NOMO-1 (cell line): ENCODE measurements around the gene FGGY.
"Not testable (repeated sequence)": the region's sequence is repeated elsewhere in the genome, so short reads cannot be mapped to it uniquely, and the experiment has no call there.

ENCODE experiments used
- DNase-seq, 2 experiments: peaks; one replicate each; lab custom pipeline; 2025; ENCODE audit not compliant: unreplicated experiment in 2 of 2; lab: John Stamatoyannopoulos, UW

FGGY gene

DNA sequence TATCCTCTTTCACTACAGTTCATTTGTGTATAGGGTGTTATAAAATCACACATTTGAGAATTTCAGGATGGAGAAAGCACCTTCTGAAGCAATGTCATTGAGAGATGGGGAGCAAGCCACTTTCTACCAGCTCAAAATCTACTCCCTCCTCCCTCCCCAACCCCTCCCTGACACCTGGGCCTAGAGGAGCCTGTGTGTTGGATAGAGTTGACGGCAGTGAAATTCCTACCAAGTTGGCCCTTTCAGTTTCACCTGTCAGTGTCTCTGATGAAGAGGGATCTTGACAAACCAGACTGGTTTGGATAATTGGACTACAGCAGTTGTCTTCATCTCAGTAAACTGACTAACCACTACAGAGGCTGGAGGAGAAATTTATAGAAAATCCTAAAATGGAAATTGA is 392.8 kb downstream of the FGGY start:
- DNase-seq: peak in 1 of 2 experiments; percentile 11

DNA sequence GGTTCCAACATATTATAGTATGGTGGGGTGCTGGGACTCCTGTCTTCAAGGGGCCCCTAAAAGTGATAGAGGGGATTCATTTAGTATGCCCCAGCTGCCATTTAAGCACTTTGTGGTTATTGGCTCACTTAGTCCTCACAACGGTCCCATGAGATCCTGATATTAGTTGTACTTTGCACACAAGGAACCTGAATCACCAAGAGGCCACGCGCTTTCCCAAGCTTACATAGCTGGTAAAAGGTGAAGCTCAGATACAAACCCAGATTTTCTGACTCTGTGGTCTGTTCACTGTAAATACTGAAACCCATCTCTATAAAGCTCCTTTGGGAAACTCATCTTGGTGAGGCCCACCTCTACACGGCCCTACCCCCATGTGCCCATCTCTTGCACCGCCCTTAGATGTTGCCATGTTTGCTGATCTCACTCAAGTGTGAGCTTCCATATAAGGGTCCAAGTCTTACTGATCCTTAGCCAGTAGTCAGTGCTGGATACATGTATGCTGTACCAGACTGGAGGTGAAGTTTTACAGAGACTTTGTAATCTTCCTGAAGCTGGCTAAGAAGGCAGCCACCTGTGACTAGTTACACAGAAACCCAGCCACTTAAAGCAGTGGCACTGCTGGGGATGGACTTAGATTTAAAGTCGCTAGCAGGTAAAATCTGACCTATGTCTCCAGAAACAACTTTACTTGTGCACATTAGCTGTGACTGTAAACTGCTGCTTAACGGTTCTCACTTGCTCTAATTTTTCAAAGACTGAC is 393.5 kb downstream of the FGGY start:
- no peak for DNase-seq

DNA sequence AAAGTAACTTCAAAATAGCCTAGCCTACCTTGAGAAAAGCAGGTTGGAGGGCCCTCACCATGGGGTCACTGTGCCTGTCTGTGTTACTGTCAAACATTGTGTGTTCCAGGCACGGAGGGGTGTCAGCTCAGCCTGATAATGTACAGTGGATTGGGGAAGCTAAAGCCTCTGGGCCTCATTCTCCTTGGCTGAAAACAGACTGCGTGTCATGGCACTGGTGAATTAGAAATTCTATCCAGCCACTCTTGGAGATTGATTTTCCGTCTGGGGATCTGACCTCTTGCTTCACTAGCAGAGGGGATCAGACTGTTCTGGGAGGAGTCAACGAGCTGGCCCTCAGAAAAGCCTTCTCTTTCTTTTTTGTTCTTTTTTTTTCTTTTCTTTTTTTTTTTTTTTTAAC is 394.4 kb downstream of the FGGY start:
- DNase-seq: no peak

DNA sequence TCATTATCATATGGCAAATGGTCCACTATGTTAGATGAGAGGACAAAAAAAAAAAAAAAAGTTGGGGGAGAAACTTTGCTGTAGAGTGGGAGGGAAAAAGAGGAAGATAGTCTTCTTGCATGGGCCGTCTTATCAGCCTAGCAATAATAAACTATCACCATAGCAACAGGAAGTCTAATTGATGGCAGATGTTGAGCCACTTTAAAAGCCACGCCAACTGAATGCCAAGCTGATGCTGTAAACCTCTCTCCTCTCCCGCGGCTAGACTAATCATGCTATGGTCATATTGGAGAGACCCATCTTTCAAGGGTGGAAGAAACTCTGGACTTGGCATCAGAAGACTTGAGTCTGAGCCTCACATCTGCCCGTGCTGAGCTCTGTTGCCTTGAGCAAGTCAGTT is 395.7 kb downstream of the FGGY start:
- peak; percentile 89 to 96 for DNase-seq

DNA sequence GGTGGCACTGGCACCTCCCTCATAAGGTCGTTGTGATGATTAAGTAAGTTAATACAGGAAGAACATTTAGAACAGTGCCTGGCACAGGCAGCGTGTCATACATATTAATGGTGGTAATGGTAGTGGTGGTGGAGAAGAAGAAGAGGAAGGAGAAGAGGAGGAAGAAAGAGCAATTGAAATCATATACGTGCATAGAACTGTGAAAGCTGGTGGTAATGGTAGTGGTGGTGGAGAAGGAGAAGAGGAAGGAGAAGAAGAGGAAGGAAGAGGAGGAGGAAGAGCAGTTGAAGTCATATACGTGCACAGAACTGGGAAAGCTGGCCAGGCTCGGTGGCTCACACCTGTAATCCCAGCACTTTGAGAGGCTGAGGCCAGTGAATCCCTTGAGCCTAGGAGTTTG is 396.5 kb downstream of the FGGY start:
- DNase-seq: peak in 1 of 2 experiments; percentile 36

DNA sequence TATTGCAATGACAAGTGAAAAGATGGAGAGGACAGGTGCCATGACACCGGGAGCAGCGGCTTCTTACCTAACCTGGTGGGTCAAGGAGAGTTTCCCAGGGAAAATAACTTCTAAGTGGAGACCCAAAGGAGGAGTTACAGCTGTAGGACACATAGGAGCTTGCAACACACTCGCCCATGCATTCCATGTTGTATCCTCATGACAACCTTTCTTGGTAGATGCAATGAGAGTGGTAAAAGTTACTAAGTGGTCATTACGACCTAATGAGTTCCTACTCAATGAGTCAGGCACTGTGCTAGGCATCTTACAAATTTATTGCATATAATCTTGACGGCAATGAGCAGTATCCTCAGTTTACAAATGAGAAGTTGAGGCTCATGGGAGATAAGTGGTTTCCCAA is 398.4 kb downstream of the FGGY start:
- no peak for DNase-seq

DNA sequence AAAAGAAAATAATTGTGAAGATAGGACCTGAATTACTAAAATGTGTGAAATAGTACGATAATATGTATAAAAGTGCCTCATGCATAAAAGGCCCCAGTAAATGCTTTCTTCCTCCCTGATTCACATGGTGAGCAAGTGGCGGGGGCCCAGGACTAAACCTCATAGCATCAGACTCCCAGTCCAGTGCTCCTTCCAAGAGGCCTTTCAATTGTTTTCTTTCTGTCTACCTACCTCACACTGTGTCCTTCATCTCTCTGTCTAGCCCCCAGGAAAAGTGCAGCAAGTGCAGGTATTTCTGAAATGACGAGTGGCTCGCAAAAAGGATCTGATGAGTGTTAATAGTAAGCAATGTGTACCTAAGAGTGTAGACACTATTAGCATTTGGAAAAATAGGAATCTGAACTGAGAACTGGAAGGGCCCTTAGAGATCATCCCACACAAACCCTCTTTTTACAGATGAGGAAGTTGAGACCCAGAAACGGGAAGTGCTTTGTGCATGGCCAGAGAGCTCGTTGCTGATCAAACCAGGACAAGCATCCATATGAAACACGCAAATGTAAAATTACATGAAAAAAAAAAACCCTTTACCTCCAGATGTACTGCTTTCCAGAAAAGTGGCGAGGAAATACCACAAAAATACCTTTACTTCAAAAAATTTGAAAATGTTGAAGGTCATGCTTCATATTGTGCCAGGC is 399.7 kb downstream of the FGGY start:
- DNase-seq: peak; percentile 68 to 79

DNA sequence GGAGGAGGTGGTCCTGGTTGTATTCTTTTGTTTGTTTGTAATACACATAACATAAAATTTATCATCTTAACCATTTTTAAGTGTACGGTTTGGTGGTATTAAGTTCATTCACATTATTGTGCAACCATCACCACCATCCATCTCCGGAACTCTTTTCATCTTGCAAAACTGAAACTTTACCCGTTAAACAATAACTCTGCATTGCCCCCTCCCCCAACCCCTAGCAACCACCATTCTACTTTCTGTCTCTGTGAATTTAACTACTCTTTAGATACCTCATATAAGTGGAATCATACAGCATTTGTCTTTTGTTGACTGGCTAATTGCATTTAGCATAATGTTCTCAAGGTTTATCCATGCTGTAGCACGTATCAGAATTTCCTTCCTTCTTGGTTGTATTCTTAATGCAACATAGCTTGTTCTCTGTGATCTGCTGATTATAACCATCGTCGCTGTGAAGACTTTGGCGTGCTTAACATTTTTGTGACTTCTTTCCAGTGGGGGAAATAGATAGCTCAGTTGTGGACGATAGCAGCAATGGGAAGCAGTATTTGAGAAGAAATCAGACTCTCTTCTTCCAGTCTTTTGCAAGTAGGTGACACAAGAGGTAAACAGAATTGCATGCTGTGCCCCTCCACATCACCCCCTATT is 400.4 kb downstream of the FGGY start:
- DNase-seq: peak; percentile 66 to 68

DNA sequence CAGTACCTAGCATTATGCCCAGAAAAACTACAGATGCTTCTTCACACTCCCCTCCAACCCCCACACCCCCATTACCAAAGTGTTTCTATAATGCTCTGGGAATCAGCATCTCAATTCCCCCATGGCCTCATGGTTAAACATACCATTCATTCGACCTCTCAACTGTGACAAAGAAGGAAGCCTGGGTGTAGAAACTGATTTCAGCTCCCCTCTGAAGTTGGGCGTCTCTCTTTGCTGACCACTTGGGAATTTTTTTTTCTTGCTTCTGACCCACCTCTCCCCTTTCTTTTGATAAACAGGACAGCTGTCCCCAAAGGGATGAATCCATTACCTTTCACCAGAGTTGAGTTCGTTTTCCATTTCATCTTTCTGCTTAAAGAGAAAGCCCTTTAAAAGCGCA is 401.5 kb downstream of the FGGY start:
- no peak for DNase-seq

DNA sequence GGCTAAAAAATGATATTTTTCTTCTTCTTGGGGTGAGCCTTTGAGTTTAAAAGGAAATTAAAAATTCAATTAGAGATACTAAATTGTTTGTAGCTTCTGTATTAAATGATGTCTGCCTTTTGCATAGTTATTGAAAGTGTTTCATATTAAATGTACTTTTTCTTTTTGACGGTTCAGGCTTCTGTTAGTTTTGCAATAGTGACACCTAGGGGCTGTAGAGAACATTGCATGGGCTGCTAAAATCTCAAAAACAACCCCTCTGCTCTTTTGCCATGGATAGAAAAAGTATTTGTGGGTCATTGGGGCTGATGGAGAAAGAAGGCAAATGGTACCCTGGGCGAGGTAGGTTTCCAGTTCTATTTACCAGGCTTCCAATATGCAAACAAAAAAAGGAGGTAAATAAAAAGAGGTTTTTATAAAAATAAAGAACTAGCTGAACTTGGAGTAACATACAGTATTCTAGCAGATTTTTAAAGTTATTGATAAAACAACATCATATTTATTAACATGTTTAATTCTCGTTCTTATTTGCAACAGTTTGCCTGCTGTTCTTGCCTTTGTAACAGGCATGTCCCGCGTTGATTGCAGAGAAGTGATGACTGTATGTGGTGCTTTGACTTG is 402.4 kb downstream of the FGGY start:
- peak; percentile 52 to 58 for DNase-seq

DNA sequence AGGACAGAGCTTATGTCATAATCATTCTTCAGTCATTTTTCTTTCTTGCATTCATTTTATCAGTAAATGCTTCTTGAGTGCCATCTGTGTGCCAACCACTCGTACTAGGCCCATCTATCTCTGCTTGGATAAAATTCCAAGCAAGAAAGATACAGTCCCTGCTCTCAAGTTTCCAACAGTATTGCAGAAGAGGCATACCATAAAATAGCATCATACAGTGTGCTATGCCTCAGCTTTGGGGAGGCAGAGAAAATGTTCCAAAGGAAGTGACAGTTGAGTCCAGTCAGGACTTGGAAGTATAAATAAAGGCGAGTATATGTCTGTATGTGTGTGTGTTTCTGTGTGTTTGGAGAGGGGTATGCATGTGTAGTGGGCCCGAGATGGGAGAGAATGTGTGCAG is 404.5 kb downstream of the FGGY start:
- DNase-seq: no peak

DNA sequence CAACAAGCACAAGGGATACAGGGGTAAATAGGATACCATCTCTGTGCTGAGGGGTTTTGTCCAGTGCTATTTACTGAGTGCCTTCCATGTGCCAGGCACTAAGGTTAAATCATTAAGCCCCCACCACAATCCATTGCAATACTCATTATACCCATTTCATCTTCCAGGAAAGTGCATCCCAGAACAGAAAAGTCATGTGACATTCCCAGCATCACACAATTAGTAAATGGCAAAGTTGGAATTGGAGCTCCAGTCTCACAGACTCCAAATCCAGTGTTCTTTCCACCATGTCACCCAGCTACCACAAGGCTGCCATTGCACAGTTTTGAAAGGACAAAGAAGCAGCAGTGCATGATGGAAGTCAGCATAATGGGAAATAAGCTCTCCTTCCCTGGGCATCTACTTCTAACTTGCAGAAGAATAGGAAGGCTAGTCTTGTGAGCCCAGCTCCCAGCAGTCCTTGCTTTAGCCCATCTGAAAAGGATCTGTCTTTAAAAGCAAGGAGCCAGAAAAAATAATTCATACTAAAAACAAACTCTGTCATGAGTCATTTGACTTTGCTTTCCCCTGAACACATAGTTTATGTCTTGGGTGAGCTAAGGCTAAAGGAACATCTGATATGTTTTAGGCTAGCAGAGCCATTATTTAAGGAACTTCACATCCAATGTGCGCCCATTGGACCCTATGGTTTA is 406.5 kb downstream of the FGGY start:
- no peak for DNase-seq

DNA sequence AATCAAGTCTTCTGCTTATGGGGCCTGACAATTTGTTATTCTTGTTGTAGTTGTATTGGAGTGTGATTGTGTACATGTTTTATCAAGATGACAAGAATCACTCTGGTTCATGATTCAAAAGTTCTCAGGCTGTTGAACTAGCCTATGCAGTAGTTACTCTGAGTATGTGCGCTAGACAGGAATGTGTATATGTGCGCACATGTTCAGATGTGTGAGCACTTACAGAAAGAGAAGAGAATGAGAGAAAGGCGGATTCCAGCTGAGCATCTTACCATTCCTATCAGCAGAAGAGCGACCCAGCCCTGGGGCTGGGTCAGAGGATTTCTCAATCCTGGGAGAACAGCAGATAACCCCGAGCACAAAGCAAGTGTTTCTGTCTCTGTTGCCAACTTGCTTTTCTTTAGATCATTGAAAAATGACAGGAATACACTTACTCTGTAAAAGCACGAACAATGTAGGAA is 407.1 kb downstream of the FGGY start:
- no peak for DNase-seq

DNA sequence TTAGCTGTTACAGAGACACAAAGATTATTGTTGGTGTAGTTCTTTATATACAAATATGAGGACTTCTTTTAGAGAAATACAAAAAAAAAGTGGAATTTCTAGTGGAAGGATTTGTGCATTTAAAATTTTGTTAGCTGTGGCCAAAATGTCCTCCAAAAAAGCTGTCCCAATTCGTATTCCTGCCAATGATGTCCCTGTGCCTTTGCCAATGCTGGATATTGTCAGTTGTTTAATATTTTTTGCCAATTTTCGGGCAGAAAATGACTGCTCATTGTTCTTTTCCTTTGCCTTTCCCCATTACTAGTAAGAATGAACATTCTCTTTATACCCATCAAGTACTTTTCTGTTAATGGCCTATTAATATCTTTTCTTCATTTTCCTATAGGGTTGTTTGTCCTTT is 407.8 kb downstream of the FGGY start:
- no peak for DNase-seq

DNA sequence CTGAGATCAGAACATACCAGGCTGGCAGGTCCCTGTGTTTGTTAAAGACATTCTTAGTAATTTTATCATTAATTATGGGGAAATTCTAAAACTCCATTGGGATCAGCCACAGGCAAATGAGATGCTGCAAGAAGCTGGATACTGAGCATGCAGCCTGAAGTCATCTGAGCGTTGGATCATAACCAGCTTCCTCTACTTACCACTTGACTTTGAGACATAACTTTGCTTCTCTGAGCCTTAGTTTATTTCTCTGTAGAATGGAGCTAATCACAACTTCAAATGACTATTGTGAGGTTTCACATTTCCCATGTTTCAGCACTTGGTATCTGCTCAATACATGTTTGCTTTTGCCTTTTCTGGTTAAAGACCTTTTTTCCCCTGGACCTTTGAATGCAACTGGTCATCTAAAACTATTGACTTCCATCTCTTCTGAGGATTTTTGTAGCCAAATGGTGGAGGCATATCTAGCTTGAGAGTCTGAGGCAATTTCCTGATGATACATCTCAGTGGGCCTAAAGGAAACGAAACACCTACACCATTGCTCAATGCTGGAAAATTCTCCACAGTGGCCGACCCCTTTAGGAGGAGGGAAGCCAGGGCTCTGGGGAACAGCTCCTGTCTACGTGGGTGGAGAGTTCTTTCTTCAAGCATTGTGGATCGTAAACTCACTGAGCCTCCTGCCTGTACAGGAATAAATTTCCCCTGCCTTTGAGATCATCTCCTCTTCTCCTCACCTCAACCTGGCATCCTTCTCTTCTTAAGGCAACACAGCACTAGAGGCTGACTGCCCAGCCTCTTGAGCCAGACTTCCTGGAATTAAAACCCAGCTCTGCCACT is 408.8 kb downstream of the FGGY start:
- DNase-seq: no peak

DNA sequence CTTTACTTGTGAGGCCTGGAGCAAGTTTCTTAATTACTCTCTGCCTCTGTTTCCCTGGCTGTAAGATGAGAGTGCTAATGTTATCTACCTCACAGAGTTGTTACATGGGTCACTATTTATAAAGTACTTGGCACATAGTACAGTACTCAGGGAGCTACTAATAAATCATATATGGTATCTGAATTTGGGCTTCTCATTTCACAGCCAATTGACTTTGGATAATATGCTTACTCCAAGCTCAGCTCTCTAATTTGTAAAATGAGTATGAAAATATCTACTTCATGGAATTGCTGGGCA is 409.4 kb downstream of the FGGY start:
- DNase-seq: no peak

DNA sequence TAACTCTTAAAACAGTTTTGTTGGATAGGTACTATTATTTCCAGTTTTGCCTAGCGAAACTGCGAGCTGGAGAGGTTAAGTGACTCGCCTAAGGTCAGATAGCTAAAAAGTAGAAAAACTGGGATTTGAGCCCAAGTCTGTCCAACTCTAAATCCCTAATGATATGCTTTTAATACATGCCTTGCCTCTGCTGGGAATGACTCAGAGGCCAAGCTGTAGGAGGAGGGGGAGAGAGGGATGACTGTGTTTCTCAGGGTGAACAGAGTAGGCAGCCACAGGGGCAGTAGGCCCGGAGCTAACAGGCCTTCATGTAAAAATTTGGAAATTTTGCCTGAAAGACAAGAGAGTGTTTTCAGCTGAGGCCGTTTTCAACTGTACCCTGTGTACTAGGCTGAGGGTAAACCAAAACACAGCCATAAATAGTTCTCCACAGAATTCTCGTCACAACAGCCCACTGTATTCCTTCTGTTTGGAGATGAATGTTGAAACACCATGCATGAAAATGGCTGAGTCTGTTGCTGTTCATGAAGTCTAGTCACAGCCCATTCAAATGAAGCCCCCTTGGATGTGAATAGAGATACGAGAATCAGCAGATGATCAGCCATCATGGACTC is 410.4 kb downstream of the FGGY start:
- DNase-seq: no peak

DNA sequence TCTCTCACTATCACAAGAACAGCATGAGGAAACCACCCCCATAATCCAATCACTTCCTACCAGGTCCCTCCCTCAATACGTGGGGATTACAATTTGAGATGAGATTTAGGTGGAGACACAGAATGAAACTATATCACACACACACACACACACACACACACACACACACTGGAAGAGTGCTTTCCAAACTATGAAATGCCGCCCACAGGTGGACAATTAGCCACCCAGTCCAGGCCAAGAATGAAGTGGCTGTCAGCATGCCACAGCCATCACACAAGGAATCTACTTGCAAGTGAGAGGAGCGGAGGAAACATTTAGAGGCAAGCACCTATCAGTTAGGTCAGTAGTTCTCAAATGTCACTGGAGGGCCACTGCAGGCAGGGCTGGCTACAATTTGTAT is 412.4 kb downstream of the FGGY start:
- DNase-seq: no peak

DNA sequence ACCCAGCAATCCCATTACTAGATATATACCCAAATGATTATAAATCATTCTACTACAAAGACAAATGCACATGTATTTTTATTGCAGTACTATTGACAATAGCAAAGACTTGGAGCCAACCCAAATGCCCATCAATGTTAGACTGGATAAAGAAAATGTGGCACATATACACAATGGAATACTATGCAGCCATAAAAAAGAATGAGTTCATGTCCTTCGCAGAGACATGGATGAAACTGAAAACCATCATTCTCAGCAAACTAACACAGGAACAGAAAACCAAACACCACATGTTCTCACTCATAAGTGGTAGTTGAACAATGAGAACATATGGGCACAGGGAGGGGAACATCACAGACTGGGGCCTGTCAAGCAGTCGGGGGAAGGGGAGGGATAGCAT is 414.0 kb downstream of the FGGY start:
- DNase-seq: not testable (repeated sequence)

DNA sequence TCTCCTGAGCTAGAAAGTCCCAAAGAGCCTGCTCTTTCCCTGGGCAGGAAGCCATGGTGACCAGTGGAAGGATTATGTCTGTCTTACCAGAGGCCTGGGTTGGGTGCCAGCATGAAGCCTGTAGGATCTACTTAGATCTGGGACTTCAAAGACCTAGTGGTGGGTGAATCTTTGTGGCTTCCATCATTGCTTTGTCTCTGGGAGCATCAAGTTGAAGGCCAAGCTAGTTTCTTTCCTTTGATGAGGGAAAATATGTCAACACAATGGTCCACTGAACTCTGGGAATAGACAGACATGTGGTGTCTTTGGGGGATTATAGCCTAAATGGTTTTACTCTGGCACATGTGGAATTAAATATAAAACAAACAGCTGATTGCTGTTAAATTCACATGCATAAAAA is 417.3 kb downstream of the FGGY start:
- DNase-seq: no peak
